Neural cell (in vitro differentiated cells): ENCODE data around the gene STK36.

Experiments used
- CTCF ChIP-seq: fragments of 450-650 bp; IDR thresholded peaks from 2 replicates; pipeline ENCODE4 v1.5.1; 2014; ENCODE audit warnings: antibody characterized with exemption, mild to moderate bottlenecking, moderate library complexity; ENCODE audit not compliant: poor library complexity, severe bottlenecking
- EP300 ChIP-seq: fragments of 450-650 bp; conservative IDR thresholded peaks from 2 replicates; pipeline ENCODE4 v1.6.1; 2014; ENCODE audit warnings: antibody characterized with exemption, mild to moderate bottlenecking, moderate library complexity; ENCODE audit not compliant: poor library complexity, severe bottlenecking
- EZH2 ChIP-seq: fragments of 200-600, 300-800 bp; shearing (Covaris generic), sonication (generic); IDR thresholded peaks from 2 replicates; pipeline ENCODE4 v1.6.1; 2014; ENCODE audit warnings: antibody characterized with exemption, low read length, borderline replicate concordance, mild to moderate bottlenecking; ENCODE audit not compliant: insufficient read depth, poor library complexity, severe bottlenecking
- POLR2AphosphoS5 ChIP-seq: IDR thresholded peaks from 2 replicates; pipeline ENCODE4 v1.6.1; 2012
- SMC3 ChIP-seq: fragments of 450-650 bp; conservative IDR thresholded peaks from 2 replicates; pipeline ENCODE4 v1.6.1; 2014; ENCODE audit warnings: antibody characterized with exemption, mild to moderate bottlenecking, moderate library complexity; ENCODE audit not compliant: poor library complexity

GRCh38 chr2:218732052-218732760 lies 60.3 kb downstream of the STK36 start:
- TF ChIP-seq CTCF (no peak), POLR2AphosphoS5 (no peak), EP300 (no peak), EZH2 (no peak), SMC3 (no peak)
